ENCODE results near the gene PPP4R3A. TPM values are rescaled to one million over a fixed set of nuclear protein-coding genes. Genes with fewer than 3 reads are reported as not detected.
"Not testable (repeated sequence)": the region's sequence is repeated elsewhere in the genome, so short reads cannot be mapped to it uniquely, and the experiment has no call there.

Gene PPP4R3A
- total RNA-seq, 1 donor from 2014 or later = 119 TPM

- DNase-seq (ENCODE audit: low spot score in 2 of 2) (no peak), FAIRE-seq (no peak)
These were observed 3.9 kb downstream of the PPP4R3A start for GRCh38 chr14:91506226-91506625.

- DNase-seq (ENCODE audit: low spot score in 2 of 2) (no peak), FAIRE-seq (no peak)
These were observed 7.1 kb downstream of the PPP4R3A start for GRCh38 chr14:91503000-91503504.

- FAIRE-seq = no peak
- DNase-seq (ENCODE audit: low spot score in 2 of 2) = no peak
These were observed 7.9 kb downstream of the PPP4R3A start for GRCh38 chr14:91501951-91502930.

- no peak for FAIRE-seq
- DNase-seq (ENCODE audit: low spot score in 2 of 2) = no peak
These were observed 8.8 kb downstream of the PPP4R3A start for GRCh38 chr14:91501348-91501747.

- FAIRE-seq = no peak
- no peak for DNase-seq (ENCODE audit: low spot score in 2 of 2)
These were observed 13.3 kb downstream of the PPP4R3A start for GRCh38 chr14:91496790-91497189.

GRCh38 chr14:91494392-91495065 is 15.6 kb downstream of the PPP4R3A start:
- FAIRE-seq = not testable (repeated sequence)

GRCh38 chr14:91493169-91493568 is 16.9 kb downstream of the PPP4R3A start:
- no peak for FAIRE-seq
- no peak for DNase-seq (ENCODE audit: low spot score in 2 of 2)

More at GRCh38 chr14:91494392-91495065, 15.6 kb downstream of the PPP4R3A start:
- not testable (repeated sequence) for DNase-seq (ENCODE audit: low spot score in 2 of 2)

GRCh38 chr14:91484744-91485143 is 25.4 kb downstream of the PPP4R3A start:
- DNase-seq (ENCODE audit: low spot score in 2 of 2) = no peak
- no peak for FAIRE-seq

- no peak for DNase-seq (ENCODE audit: low spot score in 2 of 2)
- FAIRE-seq = no peak
These were observed 25.9 kb downstream of the PPP4R3A start for GRCh38 chr14:91484186-91484585.

GRCh38 chr14:91482263-91483013 is 27.7 kb downstream of the PPP4R3A start:
- DNase-seq (ENCODE audit: low spot score in 2 of 2) (no peak), FAIRE-seq (no peak)

- DNase-seq (ENCODE audit: low spot score in 2 of 2) (no peak), FAIRE-seq (no peak)
These were observed 32.7 kb downstream of the PPP4R3A start for GRCh38 chr14:91477388-91477787.

GRCh38 chr14:91473046-91473445 is 37.1 kb downstream of the PPP4R3A start:
- no peak for DNase-seq (ENCODE audit: low spot score in 2 of 2)
- FAIRE-seq = no peak

- FAIRE-seq (no peak), DNase-seq (ENCODE audit: low spot score in 2 of 2) (no peak)
These were observed 39.9 kb downstream of the PPP4R3A start for GRCh38 chr14:91470216-91470615.

GRCh38 chr14:91466192-91466591 is 43.9 kb downstream of the PPP4R3A start:
- FAIRE-seq (no peak), DNase-seq (ENCODE audit: low spot score in 2 of 2) (no peak)

- FAIRE-seq (no peak), DNase-seq (ENCODE audit: low spot score in 2 of 2) (no peak)
These were observed 45.4 kb downstream of the PPP4R3A start for GRCh38 chr14:91464615-91465205.

- FAIRE-seq (no peak), DNase-seq (ENCODE audit: low spot score in 2 of 2) (no peak)
These were observed 51.5 kb downstream of the PPP4R3A start for GRCh38 chr14:91458612-91459011.

GRCh38 chr14:91456283-91456682 is 53.8 kb downstream of the PPP4R3A start:
- DNase-seq (ENCODE audit: low spot score in 2 of 2) (no peak), FAIRE-seq (no peak)

GRCh38 chr14:91454580-91454979 is 55.5 kb downstream of the PPP4R3A start:
- DNase-seq (ENCODE audit: low spot score in 2 of 2) (no peak), FAIRE-seq (no peak)

GRCh38 chr14:91454155-91454554 is 56.0 kb downstream of the PPP4R3A start:
- FAIRE-seq = no peak

GRCh38 chr14:91453744-91454143 is 56.4 kb downstream of the PPP4R3A start:
- DNase-seq (ENCODE audit: low spot score in 2 of 2) (no peak), FAIRE-seq (no peak)

More at GRCh38 chr14:91454155-91454554, 56.0 kb downstream of the PPP4R3A start:
- DNase-seq (ENCODE audit: low spot score in 2 of 2) = no peak
